ENCODE measurements around the gene PKLR.

PKLR gene

DNA sequence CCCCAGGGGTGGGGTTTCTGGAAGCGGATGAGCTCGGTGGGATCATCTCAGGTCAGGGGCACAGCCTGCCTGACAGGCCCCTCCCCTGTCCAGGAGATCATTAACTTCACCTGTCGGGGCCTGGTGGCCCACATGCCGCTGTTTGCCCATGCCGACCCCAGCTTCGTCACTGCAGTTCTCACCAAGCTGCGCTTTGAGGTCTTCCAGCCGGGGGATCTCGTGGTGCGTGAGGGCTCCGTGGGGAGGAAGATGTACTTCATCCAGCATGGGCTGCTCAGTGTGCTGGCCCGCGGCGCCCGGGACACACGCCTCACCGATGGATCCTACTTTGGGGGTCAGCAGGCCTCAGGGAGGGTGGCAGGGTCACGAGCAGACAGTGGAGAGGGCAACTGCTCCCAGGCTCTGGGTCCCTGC lies 15.6 kb downstream of the PKLR start:
- no peak for DNase-seq (ENCODE audit: low read depth in 1 of 2, low spot score in 1 of 2)

DNA sequence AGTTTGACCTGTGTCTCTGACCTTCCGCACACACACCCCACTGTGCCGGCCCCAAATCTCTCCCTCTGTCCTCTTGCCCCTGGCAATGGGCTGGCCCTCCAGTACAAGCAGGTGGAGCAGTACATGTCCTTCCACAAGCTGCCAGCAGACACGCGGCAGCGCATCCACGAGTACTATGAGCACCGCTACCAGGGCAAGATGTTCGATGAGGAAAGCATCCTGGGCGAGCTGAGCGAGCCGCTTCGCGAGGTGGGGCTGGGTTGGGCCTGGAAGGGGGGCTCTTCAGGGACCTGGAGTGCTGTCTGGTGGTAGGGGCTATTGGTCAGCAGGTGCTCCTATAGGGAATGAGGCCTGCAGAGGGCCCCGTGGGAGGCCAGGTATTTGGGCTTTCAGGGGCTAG lies 16.2 kb downstream of the PKLR start:
- DNase-seq (ENCODE audit: low read depth in 1 of 2, low spot score in 1 of 2): no peak

GRCh38 chr1:155284476-155284875 lies 16.8 kb downstream of the PKLR start:
- no peak for DNase-seq (ENCODE audit: low read depth in 1 of 2, low spot score in 1 of 2)

- no peak for DNase-seq (ENCODE audit: low read depth in 1 of 2, low spot score in 1 of 2)
Measured at GRCh38 chr1:155282488-155283091, 18.6 kb downstream of the PKLR start.

DNA sequence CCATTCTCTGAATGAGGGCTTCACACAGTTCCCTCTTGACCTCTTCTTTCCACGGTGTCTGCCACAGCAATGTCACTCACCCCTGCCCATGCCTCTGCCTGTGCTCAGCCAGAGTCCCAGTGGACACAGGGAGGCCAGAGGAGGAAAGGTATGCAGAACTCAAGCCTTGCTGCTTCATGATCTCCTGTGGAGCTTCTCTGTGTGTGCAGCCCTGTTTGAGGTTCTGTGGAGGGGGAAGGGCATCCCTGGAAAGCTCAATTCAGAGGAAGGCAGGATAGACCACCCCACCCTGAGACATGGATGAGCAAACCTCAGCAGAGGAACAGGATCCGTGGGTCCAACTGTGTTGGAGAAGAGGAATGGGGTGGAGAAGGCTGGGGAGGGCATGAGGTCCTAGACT lies 22.0 kb downstream of the PKLR start:
- no peak for DNase-seq (ENCODE audit: low read depth in 1 of 2, low spot score in 1 of 2)

- no peak for DNase-seq (ENCODE audit: low read depth in 1 of 2, low spot score in 1 of 2)
Measured at GRCh38 chr1:155278689-155279160, 22.5 kb downstream of the PKLR start.

GRCh38 chr1:155277902-155278688 lies 23.1 kb downstream of the PKLR start:
- peak; percentile 45 to 61 for DNase-seq (ENCODE audit: low read depth in 1 of 2, low spot score in 1 of 2)

DNA sequence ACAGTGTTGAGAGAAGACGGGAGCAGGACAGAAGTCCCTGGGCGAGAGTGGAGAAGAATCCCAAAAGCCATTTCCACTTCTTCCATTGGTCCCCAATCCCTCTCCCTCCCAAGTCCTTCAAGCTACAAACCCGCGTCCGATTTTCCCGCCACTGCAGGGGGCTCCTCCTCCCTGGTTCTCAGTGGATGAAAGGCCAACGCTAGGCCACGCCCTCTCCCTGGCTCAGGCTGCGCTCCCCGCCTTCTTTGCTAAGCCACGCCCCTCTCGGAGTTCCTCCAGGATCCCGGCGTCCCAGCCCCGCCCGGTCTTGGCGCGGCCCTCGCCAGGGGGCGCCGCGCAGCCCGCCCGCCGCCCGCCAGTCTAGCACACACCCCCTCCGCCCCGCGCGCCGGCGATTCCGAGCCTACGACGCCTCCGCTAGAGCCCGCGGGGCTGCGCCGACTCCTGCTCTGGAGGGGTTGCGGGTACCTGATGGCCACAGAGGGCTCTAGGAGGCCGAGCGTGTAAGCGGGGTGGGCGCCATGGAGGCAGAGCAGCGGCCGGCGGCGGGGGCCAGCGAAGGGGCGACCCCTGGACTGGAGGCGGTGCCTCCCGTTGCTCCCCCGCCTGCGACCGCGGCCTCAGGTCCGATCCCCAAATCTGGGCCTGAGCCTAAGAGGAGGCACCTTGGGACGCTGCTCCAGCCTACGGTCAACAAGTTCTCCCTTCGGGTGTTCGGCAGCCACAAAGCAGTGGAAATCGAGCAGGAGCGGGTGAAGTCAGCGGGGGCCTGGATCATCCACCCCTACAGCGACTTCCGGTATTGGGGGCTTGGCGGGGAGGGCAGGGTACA lies 24.0 kb downstream of the PKLR start, which contains the start of gene HCN3:
TSS of gene HCN3 (plus strand) at position 394 of the 832 bp plus-strand sequence. CDS start at position 522, 128 bp downstream.
- peak; percentile 79 to 89 for DNase-seq (ENCODE audit: low read depth in 1 of 2, low spot score in 1 of 2)

DNA sequence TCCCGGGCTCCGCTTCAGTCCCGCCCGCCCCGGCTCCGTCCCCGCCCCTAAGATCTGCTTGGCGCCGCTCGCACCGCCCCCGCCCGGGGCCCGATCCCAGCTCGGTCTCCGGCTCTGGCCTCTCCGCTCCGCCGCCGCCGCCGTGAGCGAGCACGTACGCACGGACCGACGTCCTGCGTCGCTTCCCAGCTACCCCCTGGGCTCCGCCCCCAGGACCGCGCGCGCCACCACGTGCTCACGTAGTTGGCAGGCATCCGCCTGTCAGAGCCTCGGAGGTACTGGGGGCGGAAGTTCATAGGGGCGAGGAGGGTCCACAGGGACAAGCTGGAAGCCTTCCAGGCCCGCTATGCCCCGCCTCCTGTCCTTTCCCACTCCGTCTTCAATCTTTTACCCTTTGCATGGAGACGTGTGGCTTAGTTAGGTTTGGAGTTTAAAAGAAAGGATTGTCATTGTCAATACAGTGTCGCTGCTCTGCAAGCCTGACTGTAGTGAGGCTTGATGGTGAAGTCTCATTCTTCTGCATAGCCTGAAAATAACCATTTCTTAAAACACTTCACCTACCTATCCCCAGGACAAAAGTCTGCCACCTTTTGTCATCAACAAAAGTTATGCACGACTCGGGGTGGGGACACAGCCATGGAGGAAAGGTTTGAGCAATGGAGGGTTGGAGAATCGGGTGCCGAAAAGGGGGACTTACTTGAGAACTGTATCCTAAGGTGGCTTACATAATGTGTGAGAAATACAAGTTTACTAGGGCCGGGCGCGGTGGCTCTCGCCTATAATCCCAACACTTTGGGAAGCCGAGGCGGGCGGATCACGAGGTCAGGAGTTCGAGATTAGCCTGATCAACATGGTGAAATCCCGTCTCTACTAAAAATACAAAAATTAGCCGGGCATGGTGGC lies 27.6 kb downstream of the PKLR start, which contains the start of gene CLK2:
TSS of gene CLK2 (minus strand) at position 162 of the 903 bp plus-strand sequence. CDS start 2,527 bp downstream, outside the sequence.
- peak; percentile 91 to 94 for DNase-seq (ENCODE audit: low read depth in 1 of 2, low spot score in 1 of 2)

DNA sequence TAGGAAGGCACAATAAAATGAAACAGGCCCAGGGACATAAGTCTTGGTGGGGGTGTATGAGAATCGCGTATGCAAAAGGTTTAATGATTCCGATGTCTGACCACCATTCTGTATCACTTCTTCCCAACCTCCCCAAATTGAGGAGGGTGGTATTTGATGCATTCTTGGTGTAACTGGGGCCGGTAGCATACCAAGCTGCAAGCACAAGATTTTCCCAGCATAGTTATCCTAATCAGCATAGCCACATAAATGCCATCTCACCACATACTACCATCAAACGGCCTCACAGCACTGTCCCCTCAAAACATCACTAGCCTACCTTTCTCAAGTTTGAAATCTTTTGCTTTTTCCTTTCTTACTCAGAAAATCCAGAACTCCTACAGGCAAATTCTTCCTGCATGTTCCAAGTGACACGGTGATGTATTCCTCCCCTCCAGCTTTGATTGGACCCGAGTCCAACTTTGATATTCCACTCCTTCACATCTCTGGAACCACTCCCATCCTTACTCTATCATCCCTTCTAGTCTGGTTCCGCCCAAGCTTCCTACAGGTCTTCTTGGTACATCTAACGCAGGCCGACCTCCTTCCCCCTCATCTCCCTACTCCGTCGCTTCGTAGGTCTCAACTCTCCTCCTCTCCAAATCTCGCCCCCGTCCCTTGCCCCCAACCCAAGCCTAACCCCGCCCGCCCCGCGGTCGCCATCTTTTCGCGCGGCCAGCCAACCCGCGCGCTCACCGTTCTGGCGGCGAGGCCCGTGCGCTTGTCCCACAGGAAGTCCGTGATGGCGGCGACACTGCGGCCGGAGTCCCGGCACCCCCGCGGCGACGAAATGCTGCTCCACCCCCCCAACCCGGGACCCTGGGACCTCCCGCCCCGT lies 28.5 kb downstream of the PKLR start:
- DNase-seq (ENCODE audit: low read depth in 1 of 2, low spot score in 1 of 2): no peak

GRCh38 chr1:155269381-155269780 lies 31.9 kb downstream of the PKLR start:
- DNase-seq (ENCODE audit: low read depth in 1 of 2, low spot score in 1 of 2): no peak

- DNase-seq (ENCODE audit: low read depth in 1 of 2, low spot score in 1 of 2): no peak
Measured at GRCh38 chr1:155268630-155269029, 32.6 kb downstream of the PKLR start.

- DNase-seq (ENCODE audit: low read depth in 1 of 2, low spot score in 1 of 2): no peak
Measured at GRCh38 chr1:155267373-155267772, 33.9 kb downstream of the PKLR start.

GRCh38 chr1:155266553-155266952 lies 34.7 kb downstream of the PKLR start:
- DNase-seq (ENCODE audit: low read depth in 1 of 2, low spot score in 1 of 2): no peak

DNA sequence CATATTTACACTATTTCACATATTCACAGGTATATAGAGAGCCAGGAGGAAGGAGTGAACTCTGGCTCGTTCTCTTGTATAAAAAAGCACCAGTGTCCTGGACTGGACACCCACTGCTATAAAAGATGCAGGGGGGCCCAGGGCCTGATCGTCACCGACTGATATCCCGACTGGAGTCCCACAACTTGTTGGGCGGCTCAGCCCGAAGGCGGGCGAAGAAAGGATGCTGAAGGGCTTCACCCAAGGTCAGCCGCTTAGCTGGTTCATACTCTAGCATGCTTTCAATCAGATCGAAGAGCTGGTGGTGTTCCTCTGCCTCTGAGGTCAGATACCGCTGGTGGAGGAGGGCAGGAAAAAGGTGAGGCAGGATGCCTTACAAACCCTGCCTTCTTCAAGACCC lies 38.2 kb downstream of the PKLR start:
- no peak for DNase-seq (ENCODE audit: low read depth in 1 of 2, low spot score in 1 of 2)

GRCh38 chr1:155261852-155262673 lies 39.2 kb downstream of the PKLR start, which contains the start of gene SCAMP3:
Gene SCAMP3 (minus strand): TSS chr1:155262360. CDS start chr1:155262151, 209 bp downstream.
- DNase-seq (ENCODE audit: low read depth in 1 of 2, low spot score in 1 of 2): peak; percentile 67 to 76

DNA sequence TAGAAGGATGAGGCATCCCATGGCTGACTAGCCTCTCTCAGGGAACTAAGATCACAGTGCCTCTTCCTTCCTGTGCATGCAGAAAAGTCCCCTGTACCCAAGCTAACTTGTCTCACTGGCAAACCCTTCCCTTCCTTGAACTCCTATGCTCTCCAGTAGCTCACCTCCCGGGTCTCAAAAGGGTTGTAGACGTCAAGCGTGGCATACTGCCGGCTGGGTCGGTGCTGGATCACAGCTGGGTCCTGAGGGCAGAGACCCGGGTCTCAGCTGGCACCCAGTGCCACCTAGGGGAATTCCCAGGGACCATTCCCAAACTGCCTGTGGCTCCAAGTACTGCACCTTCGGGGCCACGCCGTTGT lies 39.8 kb downstream of the PKLR start:
- DNase-seq (ENCODE audit: low read depth in 1 of 2, low spot score in 1 of 2): no peak

DNA sequence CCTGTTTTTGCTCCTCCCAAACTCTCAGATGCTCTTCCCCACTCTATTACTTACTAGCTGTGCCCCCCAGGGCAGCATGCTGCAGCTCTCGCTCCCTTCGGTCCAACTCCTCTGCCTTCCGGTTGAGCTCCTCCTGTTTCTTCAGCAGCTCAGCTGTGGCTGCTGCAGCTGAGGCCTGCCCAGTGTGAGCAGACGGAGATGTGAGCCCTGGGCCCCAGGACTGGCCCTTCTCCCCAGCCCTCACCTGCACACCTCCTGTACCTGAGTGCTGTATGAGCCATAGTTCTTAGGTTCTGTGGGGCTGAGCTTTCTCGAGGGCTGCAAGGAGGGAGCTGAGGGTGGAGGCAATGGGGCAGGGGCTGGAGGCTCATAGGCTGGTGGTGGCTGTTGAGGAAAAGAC lies 41.0 kb downstream of the PKLR start:
- DNase-seq (ENCODE audit: low read depth in 1 of 2, low spot score in 1 of 2): no peak
